ENCODE measurements around the gene GSG1.

GRCh38 chr12:13099844-13100604 lies 3.4 kb downstream of the GSG1 start:
- TF ChIP-seq SUZ12 (IDR thresholded peaks at IDR 0.05; ENCODE audit: extremely low read depth, insufficient read depth, insufficient read length) (no peak), YY1 (IDR thresholded peaks at IDR 0.05; ENCODE audit: insufficient read depth, insufficient read length) (no peak)
